Measurements from ENCODE around the gene CDC42BPA. TPM values are rescaled to one million over a fixed set of nuclear protein-coding genes. Genes with fewer than 3 reads are reported as not detected.

CDC42BPA gene
- polyA plus RNA-seq, 1 donor from 2014 or later: 22.9 TPM

GRCh38 chr1:226948996-226949395 lies 369.3 kb downstream of the CDC42BPA start:
- H3K36me3 ChIP-seq (ENCODE audit: insufficient read depth, low read length): no peaks in the 10 kb centered on the region
- no peaks in the 10 kb centered on the region for H3F3A ChIP-seq (ENCODE audit: insufficient read depth, low read length, poor library complexity, severe bottlenecking)
- H4K20me1 ChIP-seq (ENCODE audit: insufficient read depth): no peaks in the 10 kb centered on the region
- no peaks in the 10 kb centered on the region for H3K9me2 ChIP-seq (ENCODE audit: insufficient read depth, low read length)
- H3K27ac ChIP-seq (ENCODE audit: low read length): no peak overlapping the region
- H3K9me3 ChIP-seq (ENCODE audit: low read length): no peaks in the 10 kb centered on the region
- TF ChIP-seq EZH2 (IDR thresholded peaks at IDR 0.05; ENCODE audit: borderline replicate concordance, insufficient read depth, low read length, poor library complexity, severe bottlenecking) (no peak), EP300 (conservative IDR thresholded peaks at IDR 0.05; ENCODE audit: poor library complexity, severe bottlenecking) (no peak), SMC3 (conservative IDR thresholded peaks at IDR 0.05; ENCODE audit: poor library complexity) (no peak), REST (IDR thresholded peaks at IDR 0.05; ENCODE audit: borderline replicate concordance) (no peak), MXI1 (conservative IDR thresholded peaks at IDR 0.05; ENCODE audit: poor library complexity, severe bottlenecking) (no peak), RAD21 (conservative IDR thresholded peaks at IDR 0.05) (no peak), TAF1 (IDR thresholded peaks at IDR 0.05; ENCODE audit: low read depth) (no peak), POLR2AphosphoS5 (IDR thresholded peaks at IDR 0.05) (no peak)
- TF ChIP-seq, protein P1, sequence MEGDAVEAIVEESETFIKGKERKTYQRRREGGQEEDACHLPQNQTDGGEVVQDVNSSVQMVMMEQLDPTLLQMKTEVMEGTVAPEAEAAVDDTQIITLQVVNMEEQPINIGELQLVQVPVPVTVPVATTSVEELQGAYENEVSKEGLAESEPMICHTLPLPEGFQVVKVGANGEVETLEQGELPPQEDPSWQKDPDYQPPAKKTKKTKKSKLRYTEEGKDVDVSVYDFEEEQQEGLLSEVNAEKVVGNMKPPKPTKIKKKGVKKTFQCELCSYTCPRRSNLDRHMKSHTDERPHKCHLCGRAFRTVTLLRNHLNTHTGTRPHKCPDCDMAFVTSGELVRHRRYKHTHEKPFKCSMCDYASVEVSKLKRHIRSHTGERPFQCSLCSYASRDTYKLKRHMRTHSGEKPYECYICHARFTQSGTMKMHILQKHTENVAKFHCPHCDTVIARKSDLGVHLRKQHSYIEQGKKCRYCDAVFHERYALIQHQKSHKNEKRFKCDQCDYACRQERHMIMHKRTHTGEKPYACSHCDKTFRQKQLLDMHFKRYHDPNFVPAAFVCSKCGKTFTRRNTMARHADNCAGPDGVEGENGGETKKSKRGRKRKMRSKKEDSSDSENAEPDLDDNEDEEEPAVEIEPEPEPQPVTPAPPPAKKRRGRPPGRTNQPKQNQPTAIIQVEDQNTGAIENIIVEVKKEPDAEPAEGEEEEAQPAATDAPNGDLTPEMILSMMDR (IDR thresholded peaks at IDR 0.05; ENCODE audit: poor library complexity, severe bottlenecking): no peak
- no peaks in the 10 kb centered on the region for H3K27me3 ChIP-seq (ENCODE audit: insufficient read depth, low read depth, low read length)
- no peak overlapping the region for H3K4me3 ChIP-seq (ENCODE audit: low read length)
- H2AFZ ChIP-seq (ENCODE audit: low read depth, low read length): no peak overlapping the region
- no peaks in the 10 kb centered on the region for H3K79me2 ChIP-seq (replicated peaks; ENCODE audit: insufficient read depth, low read length)
- no peak overlapping the region for H3K4me2 ChIP-seq (ENCODE audit: low read length)
- H3K9ac ChIP-seq (ENCODE audit: low read length): no peak overlapping the region

- no peak overlapping the region for H3K9ac ChIP-seq (ENCODE audit: low read length)
- H3K9me2 ChIP-seq (ENCODE audit: insufficient read depth, low read length): no peaks in the 10 kb centered on the region
- no peak overlapping the region for H2AFZ ChIP-seq (ENCODE audit: low read depth, low read length)
- no peaks in the 10 kb centered on the region for H3K9me3 ChIP-seq (ENCODE audit: low read length)
- H3K27ac ChIP-seq (ENCODE audit: low read length): no peak overlapping the region
- no peaks in the 10 kb centered on the region for H4K20me1 ChIP-seq (ENCODE audit: insufficient read depth)
- H3K4me3 ChIP-seq (ENCODE audit: low read length): no peak overlapping the region
- H3K79me2 ChIP-seq (replicated peaks; ENCODE audit: insufficient read depth, low read length): no peaks in the 10 kb centered on the region
- H3K27me3 ChIP-seq (ENCODE audit: insufficient read depth, low read depth, low read length): no peaks in the 10 kb centered on the region
- TF ChIP-seq POLR2AphosphoS5 (IDR thresholded peaks at IDR 0.05) (no peak), TAF1 (IDR thresholded peaks at IDR 0.05; ENCODE audit: low read depth) (no peak), EZH2 (IDR thresholded peaks at IDR 0.05; ENCODE audit: borderline replicate concordance, insufficient read depth, low read length, poor library complexity, severe bottlenecking) (no peak), RAD21 (conservative IDR thresholded peaks at IDR 0.05) (no peak), MXI1 (conservative IDR thresholded peaks at IDR 0.05; ENCODE audit: poor library complexity, severe bottlenecking) (no peak), SMC3 (conservative IDR thresholded peaks at IDR 0.05; ENCODE audit: poor library complexity) (no peak), EP300 (conservative IDR thresholded peaks at IDR 0.05; ENCODE audit: poor library complexity, severe bottlenecking) (no peak)
- H3K36me3 ChIP-seq (ENCODE audit: insufficient read depth, low read length): no peaks in the 10 kb centered on the region
- H3F3A ChIP-seq (ENCODE audit: insufficient read depth, low read length, poor library complexity, severe bottlenecking): no peaks in the 10 kb centered on the region
- H3K4me2 ChIP-seq (ENCODE audit: low read length): no peak overlapping the region
These were observed 369.8 kb downstream of the CDC42BPA start for GRCh38 chr1:226948480-226948879.
